PC-3 (cell line): ENCODE measurements around the gene LYZL1. TPM values are rescaled to one million over a fixed set of nuclear protein-coding genes. Genes with fewer than 3 reads are reported as not detected.

Experiments
- ATAC-seq: fragments of 200-7000 bp; cut with Tn5 transposase; 2 replicates; pipeline ENCODE4 v1.9.1; 2020; ENCODE audit warnings: mild to moderate bottlenecking, moderate library complexity
- BruUV-seq: library from RNA; stranded (reverse); fragments of 400-500 nt; replicated peaks from 2 replicates; lab custom pipeline; 2021; lab: Mats Ljungman, UMichigan
- CTCF ChIA-PET: fragments of 300-600 bp; sonication (Branson Sonifier 250); formaldehyde crosslinking; loops from one replicate; lab custom pipeline; 2022; ENCODE audit warnings: antibody characterized with exemption; lab: Charles Lee
- POLR2A ChIA-PET: fragments of 300-600 bp; sonication (Branson Sonifier 250); formaldehyde crosslinking; loops from one replicate; lab custom pipeline; 2022; ENCODE audit warnings: antibody characterized with exemption; ENCODE audit not compliant: unreplicated experiment; lab: Charles Lee
- DNase-seq: peaks from one replicate; pipeline ENCODE4 v3.0.0-alpha.2; 2015
- H2AFZ ChIP-seq: fragments of 300-600 bp; sonication (generic); 2 replicates; pipeline ENCODE4 v1.6.0; 2016; ENCODE audit warnings: antibody characterized with exemption, low read length
- H3F3A ChIP-seq: fragments of 300-600 bp; sonication (generic); one replicate; pipeline ENCODE4 v1.6.0; 2017; ENCODE audit warnings: antibody characterized with exemption, low read length, control low read depth, mild to moderate bottlenecking; ENCODE audit not compliant: unreplicated experiment
- H3K27ac ChIP-seq: fragments of 300-600 bp; sonication (generic); 2 replicates; pipeline ENCODE4 v1.5.1; 2016; ENCODE audit warnings: mild to moderate bottlenecking, low read length
- H3K27me3 ChIP-seq: fragments of 300-600 bp; sonication (generic); 2 replicates; pipeline ENCODE4 v1.6.1; 2016; ENCODE audit warnings: low read length, mixed read lengths
- H3K36me3 ChIP-seq: fragments of 300-600 bp; sonication (generic); 2 replicates; pipeline ENCODE4 v1.6.1; 2016; ENCODE audit warnings: low read depth, mixed run types, low read length, mixed read lengths
- H3K4me1 ChIP-seq: fragments of 300-600 bp; sonication (generic); 2 replicates; pipeline ENCODE4 v1.5.1; 2016; ENCODE audit warnings: low read length; ENCODE audit not compliant: insufficient read depth
- H3K4me2 ChIP-seq: fragments of 300-600 bp; sonication (generic); 2 replicates; pipeline ENCODE4 v1.6.0; 2016; ENCODE audit warnings: low read length
- H3K4me3 ChIP-seq: fragments of 300-600 bp; sonication (generic); 2 replicates; pipeline ENCODE4 v1.5.1; 2016; ENCODE audit warnings: mild to moderate bottlenecking, low read length, mixed read lengths
- H3K79me2 ChIP-seq: fragments of 300-600 bp; sonication (generic); 2 replicates; pipeline ENCODE4 v1.6.1; 2017; ENCODE audit warnings: low read length, mixed read lengths
- H3K9ac ChIP-seq: fragments of 300-600 bp; sonication (generic); 2 replicates; pipeline ENCODE4 v1.6.0; 2016; ENCODE audit warnings: mild to moderate bottlenecking, low read length
- H3K9me2 ChIP-seq: fragments of 300-600 bp; sonication (generic); replicated peaks from 2 replicates; pipeline ENCODE4 v1.6.1; 2016; ENCODE audit warnings: mixed run types, low read length, mixed read lengths
- H3K9me3 ChIP-seq: fragments of 300-600 bp; sonication (generic); 2 replicates; pipeline ENCODE4 v1.6.1; 2016; ENCODE audit warnings: low read length, mixed read lengths
- H4K20me1 ChIP-seq: fragments of 300-600 bp; sonication (generic); 2 replicates; pipeline ENCODE4 v1.6.1; 2016; ENCODE audit warnings: low read length, mixed read lengths
- CTCF ChIP-seq: fragments of 300-600 bp; sonication (generic); conservative IDR thresholded peaks from 2 replicates; pipeline ENCODE4 v1.5.1; 2017; ENCODE audit warnings: antibody characterized with exemption, low read depth, mild to moderate bottlenecking, low read length
- EZH2 ChIP-seq: fragments of 300-600 bp; sonication (generic); IDR thresholded peaks from one replicate; pipeline ENCODE4 v1.6.1; 2017; ENCODE audit warnings: antibody characterized with exemption, mild to moderate bottlenecking, low read length; ENCODE audit not compliant: unreplicated experiment
- EZH2phosphoT487 ChIP-seq: fragments of 300-600 bp; sonication (generic); IDR thresholded peaks from 2 replicates; pipeline ENCODE4 v1.6.1; 2018; ENCODE audit warnings: mild to moderate bottlenecking, antibody characterized with exemption, low read length, borderline replicate concordance
- intact Hi-C: fragments of 100-400 bp; cut with micrococcal nuclease; formaldehyde crosslinking; loops from 2 replicates; pipeline ENCODE4 v1.9.0; 2023
- total RNA-seq: library from RNA; depleted of rRNA; stranded (reverse); fragments of >200 nt; gene quantifications from 2 replicates; pipeline ENCODE4 v1.2.3, GENCODE V29; 2014

LYZL1 gene
- total RNA-seq, 1 experiment from 2014 or later, result not detected

- no peaks in the 10 kb centered on the region for H4K20me1 ChIP-seq
- H3K9me3 ChIP-seq, result no peaks in the 10 kb centered on the region
- no peaks in the 10 kb centered on the region for H3K36me3 ChIP-seq
- ChIA-PET POLR2A (no interaction called here), CTCF (no interaction called here)
- TF ChIP-seq EZH2 (no peak), CTCF (no peak), EZH2phosphoT487 (no peak)
- no TSS peak for BruUV-seq
- no peak overlapping the region for H2AFZ ChIP-seq
- H3K4me3 ChIP-seq, result no peak overlapping the region
- no peaks in the 10 kb centered on the region for H3K79me2 ChIP-seq
- intact Hi-C loops, result no loop called here
- DNase-seq, result no peak
- no peak overlapping the region for H3K9ac ChIP-seq
- no peak overlapping the region for H3K4me2 ChIP-seq
- no peaks in the 10 kb centered on the region for H3K9me2 ChIP-seq
- no peak overlapping the region for H3K27ac ChIP-seq
- no peak for ATAC-seq
- no peaks in the 10 kb centered on the region for H3F3A ChIP-seq
- no peaks in the 10 kb centered on the region for H3K4me1 ChIP-seq
- no peaks in the 10 kb centered on the region for H3K27me3 ChIP-seq
Measured at GRCh38 chr10:29295813-29296212, 6.9 kb downstream of the LYZL1 start.

- Histone ChIP-seq H3F3A (no peaks in the 10 kb centered on the region), H3K79me2 (no peaks in the 10 kb centered on the region), H3K27me3 (no peaks in the 10 kb centered on the region), H4K20me1 (no peaks in the 10 kb centered on the region), H3K4me1 (no peaks in the 10 kb centered on the region), H3K9me2 (no peaks in the 10 kb centered on the region), H3K36me3 (no peaks in the 10 kb centered on the region), H3K27ac (no peak overlapping the region), H3K4me3 (no peak overlapping the region), H3K9ac (no peak overlapping the region), H2AFZ (no peak overlapping the region), H3K9me3 (0 out of 2 replicates have a peak, but pooled peaks cover 7% of the 10 kb centered on the region), H3K4me2 (no peak overlapping the region)
- ChIA-PET CTCF (no interaction called here), POLR2A (no interaction called here)
- TF ChIP-seq CTCF (no peak), EZH2 (no peak), EZH2phosphoT487 (no peak)
- DNase-seq (no peak), ATAC-seq (no peak)
- no TSS peak for BruUV-seq
- intact Hi-C loops, result no loop called here
Measured at GRCh38 chr10:29297678-29298077, 8.8 kb downstream of the LYZL1 start.

- H3K9me2 ChIP-seq, result no peaks in the 10 kb centered on the region
- no peak for DNase-seq
- H3K27me3 ChIP-seq, result no peaks in the 10 kb centered on the region
- CTCF ChIA-PET, result no interaction called here
- ATAC-seq, result no peak
- H3K9ac ChIP-seq, result no peak overlapping the region
- H3K36me3 ChIP-seq, result no peaks in the 10 kb centered on the region
- no TSS peak for BruUV-seq
- peaks cover 4% of the 10 kb centered on the region; the same call in 1 of the 2 replicates for H3K4me1 ChIP-seq
- intact Hi-C loops, result no loop called here
- no peak overlapping the region for H2AFZ ChIP-seq
- H3K4me3 ChIP-seq, result no peak overlapping the region
- no peaks in the 10 kb centered on the region for H3K79me2 ChIP-seq
- 0 out of 2 replicates have a peak, but pooled peaks cover 7% of the 10 kb centered on the region for H3K9me3 ChIP-seq
- H4K20me1 ChIP-seq, result no peaks in the 10 kb centered on the region
- TF ChIP-seq CTCF (no peak), EZH2 (no peak), EZH2phosphoT487 (no peak)
- H3K27ac ChIP-seq, result no peak overlapping the region
- no peaks in the 10 kb centered on the region for H3F3A ChIP-seq
- H3K4me2 ChIP-seq, result no peak overlapping the region
- POLR2A ChIA-PET, result no interaction called here
Measured at GRCh38 chr10:29301359-29301910, 12.6 kb downstream of the LYZL1 start.
